ENCODE measurements around the gene KRTAP22-1.

The KRTAP22-1 gene

DNA sequence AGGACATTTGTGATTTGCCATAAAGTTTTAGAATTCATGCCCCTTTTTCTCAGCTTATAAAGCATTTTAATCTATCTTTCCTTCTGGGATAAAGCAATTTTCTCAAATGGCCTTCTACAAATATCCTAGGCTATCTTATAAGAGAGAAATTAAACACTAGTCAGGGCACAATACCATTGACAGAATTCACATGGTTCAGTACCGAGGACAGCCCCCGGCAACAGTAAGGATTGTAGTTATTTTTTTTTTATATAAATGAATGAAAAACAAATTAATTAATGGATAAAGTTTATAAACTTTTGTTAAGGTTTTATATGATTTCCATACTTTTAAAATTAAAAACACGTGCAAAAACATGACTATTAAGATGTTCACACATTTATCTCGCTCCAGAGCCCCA lies 27.2 kb downstream of the KRTAP22-1 start:
- DNase-seq: no peak

DNA sequence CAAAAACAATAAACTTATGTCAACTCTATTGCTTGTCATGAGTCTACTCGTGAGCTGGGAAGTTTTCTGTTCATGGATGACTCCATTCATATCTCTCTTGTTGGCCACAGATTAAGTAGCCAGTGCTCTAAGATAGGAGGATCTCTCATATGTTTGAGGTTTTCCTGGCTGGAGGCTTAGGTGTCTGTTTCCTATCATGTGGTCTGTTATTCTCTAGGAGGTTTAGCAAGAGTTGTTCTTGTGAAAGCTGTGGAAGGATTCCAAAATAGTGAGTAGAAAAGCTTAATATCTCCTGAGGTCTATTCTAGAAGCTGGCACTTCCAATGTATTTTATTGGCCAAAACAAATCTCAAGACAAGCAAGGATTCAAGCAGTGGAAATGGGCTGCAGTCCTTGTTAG lies 28.3 kb downstream of the KRTAP22-1 start:
- DNase-seq: peak; percentile 22

DNA sequence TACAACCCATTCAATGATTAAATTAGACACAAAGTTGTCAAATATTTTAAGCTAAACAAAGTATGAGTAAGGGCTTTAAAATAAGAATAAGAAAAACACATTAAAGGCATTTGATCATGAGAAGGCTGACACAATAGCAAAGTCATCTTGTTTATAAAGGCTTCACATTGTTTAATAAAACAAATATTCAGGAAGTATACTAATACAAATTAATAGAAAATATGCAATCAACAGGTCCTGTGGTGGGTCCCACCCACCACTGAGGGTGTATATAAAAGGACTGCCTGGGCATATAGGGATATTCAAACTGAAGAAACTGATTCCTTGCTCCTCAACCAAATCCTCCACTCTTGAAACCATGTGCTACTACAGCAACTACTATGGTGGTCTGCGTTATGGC lies 34.0 kb downstream of the KRTAP22-1 start, which contains the start of gene KRTAP20-2:
TSS of gene KRTAP20-2 (plus strand) at position 301 of the 400 bp plus-strand sequence. CDS start at position 359, 58 bp downstream.
- DNase-seq: no peak

DNA sequence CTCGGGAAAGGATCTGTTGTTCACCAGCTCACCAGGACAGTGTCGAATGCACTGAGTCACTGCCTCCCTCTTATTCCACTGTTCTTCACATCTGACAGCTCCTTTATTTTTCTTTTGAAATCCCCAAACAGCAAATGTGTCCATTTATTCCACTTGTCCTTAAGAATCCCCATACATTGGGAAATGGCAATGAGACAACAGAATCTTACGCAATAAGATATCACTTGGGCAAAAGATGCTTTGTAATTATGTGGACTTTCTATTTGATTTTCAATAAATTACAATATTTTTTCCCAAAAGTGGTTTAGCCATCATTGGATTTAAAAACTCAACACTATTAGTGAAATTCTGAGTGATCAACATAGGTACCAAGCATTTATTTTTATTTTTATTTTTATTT lies 37.8 kb downstream of the KRTAP22-1 start:
- DNase-seq: no peak

DNA sequence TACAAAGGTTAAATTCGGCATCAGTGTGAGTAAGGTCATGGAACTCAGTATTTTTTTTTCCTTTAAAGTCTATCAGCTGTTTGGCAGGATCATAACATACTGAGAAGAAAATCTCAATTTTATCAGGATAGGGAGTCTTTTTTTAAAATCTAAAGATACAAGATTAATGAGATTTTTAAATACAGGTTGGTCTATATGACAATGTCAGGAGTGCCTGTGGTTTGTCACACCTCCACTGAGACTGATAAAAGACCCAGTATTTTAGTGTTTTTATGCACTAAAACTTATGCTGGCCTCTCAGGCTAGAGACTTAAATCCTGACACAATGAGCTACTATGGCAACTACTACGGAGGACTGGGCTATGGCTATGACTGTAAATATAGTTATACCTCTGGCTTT lies 41.7 kb downstream of the KRTAP22-1 start, which contains the start of gene KRTAP20-3:
TSS of gene KRTAP20-3 (plus strand) at position 301 of the 400 bp plus-strand sequence.
- no peak for DNase-seq

DNA sequence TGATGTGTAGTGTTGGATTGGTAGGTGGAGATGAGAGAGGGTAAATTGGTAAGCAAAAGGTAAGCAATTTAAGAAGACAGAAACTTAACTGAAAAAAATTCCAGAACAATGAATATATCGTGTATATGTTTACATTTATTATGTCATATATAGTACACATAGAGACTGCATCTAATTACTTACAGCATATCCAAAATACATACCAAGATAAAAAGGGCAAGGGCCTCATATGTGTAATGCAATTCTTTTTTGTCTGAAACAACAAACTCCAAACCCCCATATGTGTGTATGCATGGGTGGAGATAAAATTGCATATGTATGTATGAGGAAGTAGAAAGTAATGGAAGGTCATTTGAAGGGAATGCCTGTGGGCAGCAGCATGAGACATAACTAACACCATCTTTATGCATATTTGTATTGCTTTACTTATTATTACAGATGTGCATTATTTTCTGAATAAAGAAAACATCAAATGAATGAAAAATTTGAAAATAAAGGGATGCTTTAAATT lies 46.1 kb downstream of the KRTAP22-1 start:
- DNase-seq: no peak
